ENCODE data around the gene GATA3. TPM values are rescaled to one million over a fixed set of nuclear protein-coding genes. Genes with fewer than 3 reads are reported as not detected.
A peak's percentile ranks its signal among the peaks of the same experiment; 100 is the strongest.

Gene GATA3
- total RNA-seq, 1 donor from 2014 or later = 81.0 TPM

- intact Hi-C loops (cut with micrococcal nuclease) = no loop called here
- Mint-ChIP-seq H3K9me3 (peaks cover 3% of the 10 kb centered on the region), H3K4me3 (peak overlapping the region; percentile 3), H3K36me3 (ENCODE audit: low read depth) (peaks cover 89% of the 10 kb centered on the region), H3K4me1 (peaks cover 72% of the 10 kb centered on the region), H3K27me3 (no peaks in the 10 kb centered on the region), H3K27ac (peak overlapping the region; percentile 73)
- no peak for DNase-seq
These were observed 16.0 kb downstream of the GATA3 start for GRCh38 chr10:8070440-8070839.

- intact Hi-C loops (cut with micrococcal nuclease) = no loop called here
- no peak for DNase-seq
- H3K27ac Mint-ChIP-seq = peak overlapping the region; percentile 3
- H3K4me1 Mint-ChIP-seq = peaks cover 69% of the 10 kb centered on the region
- H3K4me3 Mint-ChIP-seq = peak overlapping the region; percentile 2
- peaks cover 3% of the 10 kb centered on the region for H3K9me3 Mint-ChIP-seq
- H3K36me3 Mint-ChIP-seq (ENCODE audit: low read depth) = peaks cover 88% of the 10 kb centered on the region
- H3K27me3 Mint-ChIP-seq = no peaks in the 10 kb centered on the region
These were observed 16.5 kb downstream of the GATA3 start for GRCh38 chr10:8071006-8071405.

GRCh38 chr10:8071666-8072065 is 17.2 kb downstream of the GATA3 start:
- H3K36me3 Mint-ChIP-seq (ENCODE audit: low read depth) = peaks cover 85% of the 10 kb centered on the region
- H3K27me3 Mint-ChIP-seq = no peaks in the 10 kb centered on the region
- H3K4me3 Mint-ChIP-seq = no peak overlapping the region
- intact Hi-C loops (cut with micrococcal nuclease) = no loop called here
- H3K9me3 Mint-ChIP-seq = peaks cover 3% of the 10 kb centered on the region
- DNase-seq = no peak
- H3K4me1 Mint-ChIP-seq = peaks cover 63% of the 10 kb centered on the region
- H3K27ac Mint-ChIP-seq = no peak overlapping the region

GRCh38 chr10:8072211-8072610 is 17.7 kb downstream of the GATA3 start:
- H3K9me3 Mint-ChIP-seq = peaks cover 3% of the 10 kb centered on the region
- no peak for DNase-seq
- no peak overlapping the region for H3K4me3 Mint-ChIP-seq
- no peaks in the 10 kb centered on the region for H3K27me3 Mint-ChIP-seq
- intact Hi-C loops (cut with micrococcal nuclease) = no loop called here
- peaks cover 83% of the 10 kb centered on the region for H3K36me3 Mint-ChIP-seq (ENCODE audit: low read depth)
- H3K4me1 Mint-ChIP-seq = peaks cover 58% of the 10 kb centered on the region
- H3K27ac Mint-ChIP-seq = peak overlapping the region; percentile 4

GRCh38 chr10:8073691-8074416 is 19.4 kb downstream of the GATA3 start:
- no peak for DNase-seq
- Mint-ChIP-seq H3K9me3 (peaks cover 3% of the 10 kb centered on the region), H3K4me3 (no peak overlapping the region), H3K27ac (peak overlapping the region; percentile 56), H3K27me3 (no peaks in the 10 kb centered on the region), H3K4me1 (peaks cover 51% of the 10 kb centered on the region), H3K36me3 (ENCODE audit: low read depth) (peaks cover 75% of the 10 kb centered on the region)
- intact Hi-C loops (cut with micrococcal nuclease) = no loop called here

- Mint-ChIP-seq H3K9me3 (no peaks in the 10 kb centered on the region), H3K27me3 (no peaks in the 10 kb centered on the region), H3K4me3 (no peak overlapping the region), H3K27ac (peak overlapping the region; percentile 66), H3K36me3 (ENCODE audit: low read depth) (peaks cover 64% of the 10 kb centered on the region), H3K4me1 (peaks cover 42% of the 10 kb centered on the region)
- intact Hi-C loops (cut with micrococcal nuclease) = no loop called here
- DNase-seq = no peak
These were observed 20.4 kb downstream of the GATA3 start for GRCh38 chr10:8074881-8075280.

- Mint-ChIP-seq H3K36me3 (ENCODE audit: low read depth) (peaks cover 57% of the 10 kb centered on the region), H3K4me1 (peaks cover 37% of the 10 kb centered on the region), H3K4me3 (no peak overlapping the region), H3K9me3 (no peaks in the 10 kb centered on the region), H3K27ac (no peak overlapping the region), H3K27me3 (no peaks in the 10 kb centered on the region)
- intact Hi-C loops (cut with micrococcal nuclease) = no loop called here
- DNase-seq = no peak
These were observed 21.1 kb downstream of the GATA3 start for GRCh38 chr10:8075282-8076260.

GRCh38 chr10:8076933-8077332 is 22.4 kb downstream of the GATA3 start:
- Mint-ChIP-seq H3K4me1 (peaks cover 28% of the 10 kb centered on the region), H3K4me3 (no peak overlapping the region), H3K36me3 (ENCODE audit: low read depth) (peaks cover 51% of the 10 kb centered on the region), H3K27me3 (no peaks in the 10 kb centered on the region), H3K9me3 (no peaks in the 10 kb centered on the region), H3K27ac (no peak overlapping the region)
- intact Hi-C loops (cut with micrococcal nuclease) = no loop called here
- DNase-seq = no peak

GRCh38 chr10:8078027-8078426 is 23.5 kb downstream of the GATA3 start:
- peaks cover 24% of the 10 kb centered on the region for H3K4me1 Mint-ChIP-seq
- no peak overlapping the region for H3K27ac Mint-ChIP-seq
- H3K9me3 Mint-ChIP-seq = no peaks in the 10 kb centered on the region
- no peak overlapping the region for H3K4me3 Mint-ChIP-seq
- H3K27me3 Mint-ChIP-seq = no peaks in the 10 kb centered on the region
- intact Hi-C loops (cut with micrococcal nuclease) = no loop called here
- peaks cover 51% of the 10 kb centered on the region for H3K36me3 Mint-ChIP-seq (ENCODE audit: low read depth)
- no peak for DNase-seq

GRCh38 chr10:8079126-8079525 is 24.6 kb downstream of the GATA3 start:
- no peak overlapping the region for H3K27ac Mint-ChIP-seq
- peaks cover 13% of the 10 kb centered on the region for H3K4me1 Mint-ChIP-seq
- no peaks in the 10 kb centered on the region for H3K9me3 Mint-ChIP-seq
- intact Hi-C loops (cut with micrococcal nuclease) = no loop called here
- no peak for DNase-seq
- no peak overlapping the region for H3K4me3 Mint-ChIP-seq
- H3K27me3 Mint-ChIP-seq = no peaks in the 10 kb centered on the region
- H3K36me3 Mint-ChIP-seq (ENCODE audit: low read depth) = peaks cover 42% of the 10 kb centered on the region

GRCh38 chr10:8084799-8085198 is 30.3 kb downstream of the GATA3 start:
- no peaks in the 10 kb centered on the region for H3K9me3 Mint-ChIP-seq
- H3K4me3 Mint-ChIP-seq = no peak overlapping the region
- no peak for DNase-seq
- intact Hi-C loops (cut with micrococcal nuclease) = no loop called here
- H3K27me3 Mint-ChIP-seq = no peaks in the 10 kb centered on the region
- H3K4me1 Mint-ChIP-seq = peaks cover 23% of the 10 kb centered on the region
- H3K27ac Mint-ChIP-seq = no peak overlapping the region
- H3K36me3 Mint-ChIP-seq (ENCODE audit: low read depth) = peaks cover 19% of the 10 kb centered on the region

- peaks cover 19% of the 10 kb centered on the region for H3K36me3 Mint-ChIP-seq (ENCODE audit: low read depth)
- H3K4me1 Mint-ChIP-seq = peaks cover 23% of the 10 kb centered on the region
- no peak for DNase-seq
- no peaks in the 10 kb centered on the region for H3K9me3 Mint-ChIP-seq
- no peaks in the 10 kb centered on the region for H3K27me3 Mint-ChIP-seq
- no peak overlapping the region for H3K4me3 Mint-ChIP-seq
- intact Hi-C loops (cut with micrococcal nuclease) = no loop called here
- H3K27ac Mint-ChIP-seq = no peak overlapping the region
These were observed 30.8 kb downstream of the GATA3 start for GRCh38 chr10:8085251-8085650.

GRCh38 chr10:8086315-8086714 is 31.8 kb downstream of the GATA3 start:
- DNase-seq = no peak
- intact Hi-C loops (cut with micrococcal nuclease) = no loop called here
- Mint-ChIP-seq H3K27ac (no peak overlapping the region), H3K4me1 (peaks cover 23% of the 10 kb centered on the region), H3K27me3 (no peaks in the 10 kb centered on the region), H3K9me3 (no peaks in the 10 kb centered on the region), H3K36me3 (ENCODE audit: low read depth) (peaks cover 18% of the 10 kb centered on the region), H3K4me3 (no peak overlapping the region)

GRCh38 chr10:8088504-8088903 is 34.0 kb downstream of the GATA3 start:
- Mint-ChIP-seq H3K36me3 (ENCODE audit: low read depth) (peaks cover 6% of the 10 kb centered on the region), H3K27ac (peak overlapping the region; percentile 60), H3K4me1 (peaks cover 27% of the 10 kb centered on the region), H3K9me3 (no peaks in the 10 kb centered on the region), H3K4me3 (no peak overlapping the region), H3K27me3 (no peaks in the 10 kb centered on the region)
- intact Hi-C loops (cut with micrococcal nuclease) = no loop called here
- DNase-seq = peak; percentile 82
